ENCODE results near the gene CTSW.

DNA sequence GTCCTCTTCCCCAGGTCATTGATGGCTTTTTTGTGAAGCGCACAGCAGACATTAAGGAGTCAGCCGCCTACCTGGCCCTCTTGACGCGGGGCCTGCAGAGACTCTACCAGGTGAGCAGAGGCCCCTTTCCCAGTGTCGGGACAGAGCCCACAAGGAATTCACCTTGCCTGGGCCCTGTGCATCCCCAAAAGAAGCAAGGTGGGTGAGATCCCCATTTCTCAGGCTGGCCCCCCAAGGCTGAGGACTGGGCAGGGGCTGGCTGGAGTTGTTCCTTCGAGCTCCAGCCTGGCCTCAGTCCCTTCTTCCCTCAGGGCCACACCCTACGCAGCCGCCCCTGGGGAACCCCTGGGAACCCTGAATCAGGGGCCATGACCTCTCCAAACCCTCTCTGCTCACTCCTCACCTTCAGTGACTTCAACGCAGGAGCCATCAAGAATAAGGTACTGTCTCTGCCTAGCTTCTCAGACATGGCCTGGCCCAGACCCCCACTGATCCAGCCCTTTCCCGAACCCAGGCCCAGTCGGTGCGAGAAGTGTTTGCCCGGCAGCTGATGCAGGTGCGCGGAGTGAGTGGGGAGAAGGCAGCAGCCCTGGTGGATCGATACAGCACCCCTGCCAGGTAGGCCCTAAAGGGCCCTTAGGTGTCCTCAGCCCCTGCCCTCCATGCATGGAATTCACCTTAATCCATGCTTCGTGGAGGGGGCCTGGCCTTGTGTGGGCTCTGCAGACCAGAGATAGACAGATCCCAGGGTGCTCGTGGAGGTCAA is 14.7 kb upstream of the CTSW start:
- TF ChIP-seq, protein P1, sequence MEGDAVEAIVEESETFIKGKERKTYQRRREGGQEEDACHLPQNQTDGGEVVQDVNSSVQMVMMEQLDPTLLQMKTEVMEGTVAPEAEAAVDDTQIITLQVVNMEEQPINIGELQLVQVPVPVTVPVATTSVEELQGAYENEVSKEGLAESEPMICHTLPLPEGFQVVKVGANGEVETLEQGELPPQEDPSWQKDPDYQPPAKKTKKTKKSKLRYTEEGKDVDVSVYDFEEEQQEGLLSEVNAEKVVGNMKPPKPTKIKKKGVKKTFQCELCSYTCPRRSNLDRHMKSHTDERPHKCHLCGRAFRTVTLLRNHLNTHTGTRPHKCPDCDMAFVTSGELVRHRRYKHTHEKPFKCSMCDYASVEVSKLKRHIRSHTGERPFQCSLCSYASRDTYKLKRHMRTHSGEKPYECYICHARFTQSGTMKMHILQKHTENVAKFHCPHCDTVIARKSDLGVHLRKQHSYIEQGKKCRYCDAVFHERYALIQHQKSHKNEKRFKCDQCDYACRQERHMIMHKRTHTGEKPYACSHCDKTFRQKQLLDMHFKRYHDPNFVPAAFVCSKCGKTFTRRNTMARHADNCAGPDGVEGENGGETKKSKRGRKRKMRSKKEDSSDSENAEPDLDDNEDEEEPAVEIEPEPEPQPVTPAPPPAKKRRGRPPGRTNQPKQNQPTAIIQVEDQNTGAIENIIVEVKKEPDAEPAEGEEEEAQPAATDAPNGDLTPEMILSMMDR (IDR thresholded peaks at IDR 0.05; ENCODE audit: insufficient read depth, low read length, poor library complexity, severe bottlenecking) = no peak
- TF ChIP-seq EZH2phosphoT487 (conservative IDR thresholded peaks at IDR 0.05; ENCODE audit: low read length) = no peak

Data from SU-DHL-6 (cell line).